PC-9 (cell line): ENCODE results near the gene MICAL2.

Experiments
- EZH2 ChIP-seq: fragments of 200-600 bp; sonication (generic); IDR thresholded peaks from 2 replicates; pipeline ENCODE4 v1.8.0; 2017; ENCODE audit warnings: antibody characterized with exemption, low read depth
- TF ChIP-seq, protein P1 (sequence below): fragments of 200-600 bp; sonication (generic); conservative IDR thresholded peaks from 2 replicates; pipeline ENCODE4 v1.6.1; 2017; ENCODE audit warnings: mixed run types, antibody characterized with exemption, mild to moderate bottlenecking, moderate library complexity

DNA sequence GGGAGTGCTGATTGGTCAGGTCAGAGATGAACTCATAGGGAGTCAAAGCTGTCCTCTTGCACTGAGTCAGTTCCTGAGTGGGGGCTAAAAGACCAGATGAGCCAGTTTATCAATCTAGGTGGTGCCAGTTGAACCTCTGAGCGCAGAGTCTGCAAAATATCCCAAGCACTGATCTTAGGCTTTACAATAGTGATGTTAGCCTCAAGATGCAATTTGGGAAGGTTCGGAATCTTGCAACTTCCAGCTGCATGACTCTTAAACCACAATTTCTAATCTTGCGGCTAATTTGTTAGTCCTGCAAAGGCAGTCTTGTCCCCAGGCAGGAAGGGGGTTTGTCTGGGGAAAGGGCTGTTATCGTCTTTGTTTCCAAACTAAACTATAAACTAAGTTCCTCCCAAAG, 174.7 kb downstream of the MICAL2 start:
- TF ChIP-seq, protein P1, sequence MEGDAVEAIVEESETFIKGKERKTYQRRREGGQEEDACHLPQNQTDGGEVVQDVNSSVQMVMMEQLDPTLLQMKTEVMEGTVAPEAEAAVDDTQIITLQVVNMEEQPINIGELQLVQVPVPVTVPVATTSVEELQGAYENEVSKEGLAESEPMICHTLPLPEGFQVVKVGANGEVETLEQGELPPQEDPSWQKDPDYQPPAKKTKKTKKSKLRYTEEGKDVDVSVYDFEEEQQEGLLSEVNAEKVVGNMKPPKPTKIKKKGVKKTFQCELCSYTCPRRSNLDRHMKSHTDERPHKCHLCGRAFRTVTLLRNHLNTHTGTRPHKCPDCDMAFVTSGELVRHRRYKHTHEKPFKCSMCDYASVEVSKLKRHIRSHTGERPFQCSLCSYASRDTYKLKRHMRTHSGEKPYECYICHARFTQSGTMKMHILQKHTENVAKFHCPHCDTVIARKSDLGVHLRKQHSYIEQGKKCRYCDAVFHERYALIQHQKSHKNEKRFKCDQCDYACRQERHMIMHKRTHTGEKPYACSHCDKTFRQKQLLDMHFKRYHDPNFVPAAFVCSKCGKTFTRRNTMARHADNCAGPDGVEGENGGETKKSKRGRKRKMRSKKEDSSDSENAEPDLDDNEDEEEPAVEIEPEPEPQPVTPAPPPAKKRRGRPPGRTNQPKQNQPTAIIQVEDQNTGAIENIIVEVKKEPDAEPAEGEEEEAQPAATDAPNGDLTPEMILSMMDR, result no peak
- TF ChIP-seq EZH2, result no peak
